H9 (cell line): ENCODE results near the gene USP47. TPM values are rescaled to one million over a fixed set of nuclear protein-coding genes. Genes with fewer than 3 reads are reported as not detected.

Experiments used
- DNase-seq: peaks from one replicate; pipeline ENCODE4 v3.0.0-alpha.2; 2017
- H2AFZ ChIP-seq: one replicate; pipeline ENCODE4 v1.6.1; 2013; ENCODE audit warnings: mild to moderate bottlenecking, low read length, control low read depth, moderate library complexity
- H2AK5ac ChIP-seq: 2 replicates; pipeline ENCODE4 v1.6.1; 2013; ENCODE audit warnings: low read length, control low read depth, mixed read lengths; ENCODE audit not compliant: insufficient read length
- H2BK120ac ChIP-seq: one replicate; pipeline ENCODE4 v1.6.1; 2013; ENCODE audit warnings: low read depth, mild to moderate bottlenecking, low read length, control low read depth, inconsistent platforms; ENCODE audit not compliant: poor library complexity, severe bottlenecking
- H2BK12ac ChIP-seq: 2 replicates; pipeline ENCODE4 v1.6.1; 2013; ENCODE audit warnings: low read length, control low read depth, mixed read lengths, low read depth; ENCODE audit not compliant: insufficient read length
- H2BK15ac ChIP-seq: 2 replicates; pipeline ENCODE4 v1.6.1; 2013; ENCODE audit warnings: low read depth, low read length, control low read depth
- H2BK20ac ChIP-seq: one replicate; pipeline ENCODE4 v1.6.1; 2013; ENCODE audit warnings: low read depth, mild to moderate bottlenecking, low read length, control low read depth, inconsistent platforms; ENCODE audit not compliant: poor library complexity, severe bottlenecking
- H2BK5ac ChIP-seq: 2 replicates; pipeline ENCODE4 v1.6.1; 2013; ENCODE audit warnings: low read length, control low read depth, mixed read lengths; ENCODE audit not compliant: insufficient read length
- H3K14ac ChIP-seq: 2 replicates; pipeline ENCODE4 v1.6.1; 2013; ENCODE audit warnings: low read length, control low read depth; ENCODE audit not compliant: insufficient read depth
- H3K18ac ChIP-seq: 2 replicates; pipeline ENCODE4 v1.6.1; 2013; ENCODE audit warnings: low read depth, mild to moderate bottlenecking, mixed read lengths, low read length, control low read depth; ENCODE audit not compliant: insufficient read length
- H3K23ac ChIP-seq: 2 replicates; pipeline ENCODE4 v1.6.1; 2013; ENCODE audit warnings: low read length, control low read depth, mixed read lengths, low read depth; ENCODE audit not compliant: insufficient read length
- H3K23me2 ChIP-seq: 2 replicates; pipeline ENCODE4 v1.6.1; 2013; ENCODE audit warnings: low read depth, mild to moderate bottlenecking, mixed read lengths, low read length, control low read depth; ENCODE audit not compliant: insufficient read length, poor library complexity, severe bottlenecking
- H3K27ac ChIP-seq: 2 replicates; pipeline ENCODE4 v1.5.1; 2013; ENCODE audit warnings: low read length, control low read depth, mixed read lengths, low read depth; ENCODE audit not compliant: insufficient read length
- H3K27me3 ChIP-seq: 2 replicates; pipeline ENCODE4 v1.6.1; 2013; ENCODE audit warnings: low read length, control low read depth, inconsistent platforms; ENCODE audit not compliant: insufficient read depth
- H3K4ac ChIP-seq: 2 replicates; pipeline ENCODE4 v1.6.1; 2013; ENCODE audit warnings: low read depth, mild to moderate bottlenecking, control low read depth, inconsistent platforms, low read length, moderate library complexity
- H3K4me1 ChIP-seq: 2 replicates; pipeline ENCODE4 v1.6.1; 2013; ENCODE audit warnings: low read length, control low read depth, inconsistent platforms; ENCODE audit not compliant: insufficient read depth
- H3K4me2 ChIP-seq: 2 replicates; pipeline ENCODE4 v1.6.1; 2013; ENCODE audit warnings: low read length, control low read depth, mixed read lengths; ENCODE audit not compliant: insufficient read length, insufficient read depth
- H3K56ac ChIP-seq: 2 replicates; pipeline ENCODE4 v1.6.1; 2013; ENCODE audit warnings: low read depth, mild to moderate bottlenecking, mixed read lengths, low read length, control low read depth; ENCODE audit not compliant: insufficient read length
- H3K79me1 ChIP-seq: 2 replicates; pipeline ENCODE4 v1.6.1; 2013; ENCODE audit warnings: low read depth, mild to moderate bottlenecking, moderate library complexity, low read length, control low read depth, inconsistent platforms; ENCODE audit not compliant: insufficient read depth, poor library complexity, severe bottlenecking
- H3K79me2 ChIP-seq: 2 replicates; pipeline ENCODE4 v1.6.1; 2013; ENCODE audit warnings: low read length, control low read depth, inconsistent platforms; ENCODE audit not compliant: insufficient read depth
- H3K9ac ChIP-seq: 2 replicates; pipeline ENCODE4 v1.6.1; 2013; ENCODE audit warnings: low read length, control low read depth, mixed read lengths; ENCODE audit not compliant: insufficient read length; ENCODE audit errors: extremely low read depth
- H3K9me3 ChIP-seq: one replicate; pipeline ENCODE4 v1.6.1; 2013; ENCODE audit warnings: low read depth, low read length, inconsistent platforms; ENCODE audit not compliant: control insufficient read depth
- H3T11ph ChIP-seq: one replicate; pipeline ENCODE4 v1.6.1; 2013; ENCODE audit warnings: mild to moderate bottlenecking, low read length, control low read depth, inconsistent platforms
- H4K20me1 ChIP-seq: one replicate; pipeline ENCODE4 v1.6.1; 2013; ENCODE audit not compliant: control insufficient read depth, insufficient read length, insufficient read depth
- H4K5ac ChIP-seq: 2 replicates; pipeline ENCODE4 v1.6.1; 2013; ENCODE audit warnings: low read depth, mild to moderate bottlenecking, mixed read lengths, low read length, control low read depth; ENCODE audit not compliant: insufficient read length
- H4K8ac ChIP-seq: replicated peaks from 2 replicates; pipeline ENCODE4 v1.6.1; 2013; ENCODE audit warnings: low read length, control low read depth, mixed read lengths, low read depth; ENCODE audit not compliant: insufficient read length
- H4K91ac ChIP-seq: 2 replicates; pipeline ENCODE4 v1.6.1; 2013; ENCODE audit warnings: low read depth, mild to moderate bottlenecking, moderate library complexity, mixed read lengths, low read length, control low read depth; ENCODE audit not compliant: insufficient read length
- H3K27ac Mint-ChIP-seq, 3 experiments: 2 replicates in 2 of 3; 3 replicates in 1 of 3; pipeline ENCODE4 v1.8.0; 2020 to 2021; ENCODE audit warnings: mixed read lengths in 3 of 3, mild to moderate bottlenecking in 1 of 3, moderate library complexity in 1 of 3
- H3K27me3 Mint-ChIP-seq: 2 replicates; pipeline ENCODE4 v1.8.0; 2021; ENCODE audit warnings: low read depth, mild to moderate bottlenecking, moderate library complexity, mixed read lengths
- H3K36me3 Mint-ChIP-seq, 3 experiments: 2 replicates in 2 of 3; 3 replicates in 1 of 3; pipeline ENCODE4 v1.8.0; 2020 to 2021; ENCODE audit warnings: low read depth in 3 of 3, mixed read lengths in 3 of 3; ENCODE audit not compliant: insufficient read depth in 1 of 3
- H3K4me1 Mint-ChIP-seq, 2 experiments: 2 replicates each; pipeline ENCODE4 v1.8.0; 2020; ENCODE audit warnings: mixed read lengths in 2 of 2
- H3K4me3 Mint-ChIP-seq, 2 experiments: 2 replicates in 1 of 2; 3 replicates in 1 of 2; pipeline ENCODE4 v1.8.0; 2020 to 2021; ENCODE audit warnings: mild to moderate bottlenecking in 2 of 2, mixed read lengths in 2 of 2, moderate library complexity in 1 of 2
- H3K9me3 Mint-ChIP-seq, 2 experiments: 2 replicates in 1 of 2; 3 replicates in 1 of 2; pipeline ENCODE4 v1.8.0; 2020; ENCODE audit warnings: mild to moderate bottlenecking in 2 of 2, mixed read lengths in 2 of 2, moderate library complexity in 1 of 2
- WGBS: extraction: QIAGEN DNeasy Blood & Tissue Kit; methylation state at CpG from one replicate; pipeline ENCODE4 v1.1.7; 2013; ENCODE audit warnings: missing lambda C conversion rate, low lambda C conversion rate, mixed read lengths; ENCODE audit not compliant: insufficient read length; ENCODE audit errors: extremely low coverage; 5-methylcytosine and 5-hydroxymethylcytosine counted together
- total RNA-seq: library from RNA; stranded (reverse); gene quantifications from 2 replicates; pipeline ENCODE4 v1.2.1, GENCODE V29; 2021
- TF ChIP-seq, protein P1 (sequence below): fragments of 200-600 bp; sonication (generic); conservative IDR thresholded peaks from 3 replicates; pipeline ENCODE4 v1.8.0; 2021; ENCODE audit warnings: antibody characterized with exemption, mild to moderate bottlenecking

The USP47 gene
- total RNA-seq, 1 experiment from 2014 or later = 26.7 TPM

DNA sequence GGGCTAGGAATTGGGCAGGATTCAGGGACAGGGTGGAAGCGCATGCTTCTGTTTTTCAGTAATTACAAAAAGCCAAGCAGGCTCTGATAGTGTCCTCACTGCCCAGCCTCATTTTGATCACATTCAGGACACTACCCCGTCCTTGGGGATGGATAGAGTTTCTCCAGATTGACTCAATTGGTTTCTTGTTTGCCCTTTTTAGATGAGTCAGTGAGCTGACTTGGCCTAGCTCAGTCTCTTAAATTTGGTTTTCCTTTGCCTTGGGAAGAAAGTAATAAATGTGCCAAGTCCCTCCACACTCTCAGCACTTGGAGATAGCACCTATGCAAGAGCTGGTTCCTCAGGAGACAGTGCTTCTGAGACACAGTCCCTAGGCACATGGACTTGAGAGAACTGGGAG lies 141.2 kb downstream of the USP47 start:
- Histone ChIP-seq H4K91ac (no peak overlapping the region), H2AFZ (no peak overlapping the region), H2BK15ac (no peak overlapping the region), H3K4me2 (no peak overlapping the region), H3K9me3 (no peaks in the 10 kb centered on the region), H3K79me1 (no peaks in the 10 kb centered on the region), H3K79me2 (no peaks in the 10 kb centered on the region), H2BK12ac (no peak overlapping the region), H2BK20ac (no peak overlapping the region), H3K23me2 (no peaks in the 10 kb centered on the region), H4K5ac (no peak overlapping the region), H2BK120ac (no peak overlapping the region), H3K18ac (no peak overlapping the region), H3K27ac (no peak overlapping the region), H3K14ac (no peak overlapping the region), H4K20me1 (no peaks in the 10 kb centered on the region), H3K9ac (no peak overlapping the region), H2BK5ac (no peak overlapping the region), H3T11ph (no peak overlapping the region), H3K56ac (no peak overlapping the region), H3K23ac (no peak overlapping the region), H2AK5ac (no peak overlapping the region), H3K27me3 (no peaks in the 10 kb centered on the region), H3K4me1 (peaks cover 3% of the 10 kb centered on the region; the same call in 1 of the 2 replicates), H3K4ac (no peak overlapping the region), H4K8ac (no peak overlapping the region)
- H3K9me3 Mint-ChIP-seq = peaks cover 0 to 2% of the 10 kb centered on the region in 2 experiments; a peak in 1 of 5 replicates
- no peak overlapping the region for H3K27ac Mint-ChIP-seq
- no peaks in the 10 kb centered on the region; the same call in 1 of the 2 replicates for H3K27me3 Mint-ChIP-seq
- WGBS = no CpG with 5 or more reads among the region's 2 CpGs
- H3K4me1 Mint-ChIP-seq = peaks cover 20 to 21% of the 10 kb centered on the region in 2 experiments
- H3K4me3 Mint-ChIP-seq = no peak overlapping the region
- H3K36me3 Mint-ChIP-seq = peaks cover 0 to 6% (median 5%) of the 10 kb centered on the region in 3 experiments; a peak in 6 of 7 replicates
- TF ChIP-seq, protein P1, sequence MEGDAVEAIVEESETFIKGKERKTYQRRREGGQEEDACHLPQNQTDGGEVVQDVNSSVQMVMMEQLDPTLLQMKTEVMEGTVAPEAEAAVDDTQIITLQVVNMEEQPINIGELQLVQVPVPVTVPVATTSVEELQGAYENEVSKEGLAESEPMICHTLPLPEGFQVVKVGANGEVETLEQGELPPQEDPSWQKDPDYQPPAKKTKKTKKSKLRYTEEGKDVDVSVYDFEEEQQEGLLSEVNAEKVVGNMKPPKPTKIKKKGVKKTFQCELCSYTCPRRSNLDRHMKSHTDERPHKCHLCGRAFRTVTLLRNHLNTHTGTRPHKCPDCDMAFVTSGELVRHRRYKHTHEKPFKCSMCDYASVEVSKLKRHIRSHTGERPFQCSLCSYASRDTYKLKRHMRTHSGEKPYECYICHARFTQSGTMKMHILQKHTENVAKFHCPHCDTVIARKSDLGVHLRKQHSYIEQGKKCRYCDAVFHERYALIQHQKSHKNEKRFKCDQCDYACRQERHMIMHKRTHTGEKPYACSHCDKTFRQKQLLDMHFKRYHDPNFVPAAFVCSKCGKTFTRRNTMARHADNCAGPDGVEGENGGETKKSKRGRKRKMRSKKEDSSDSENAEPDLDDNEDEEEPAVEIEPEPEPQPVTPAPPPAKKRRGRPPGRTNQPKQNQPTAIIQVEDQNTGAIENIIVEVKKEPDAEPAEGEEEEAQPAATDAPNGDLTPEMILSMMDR = no peak
- no peak for DNase-seq
